Measurements from ENCODE around the gene KCTD12. TPM values are rescaled to one million over a fixed set of nuclear protein-coding genes. Genes with fewer than 3 reads are reported as not detected.

Gene KCTD12
- total RNA-seq, 1 donor from 2014 or later: 46.2 TPM

DNA sequence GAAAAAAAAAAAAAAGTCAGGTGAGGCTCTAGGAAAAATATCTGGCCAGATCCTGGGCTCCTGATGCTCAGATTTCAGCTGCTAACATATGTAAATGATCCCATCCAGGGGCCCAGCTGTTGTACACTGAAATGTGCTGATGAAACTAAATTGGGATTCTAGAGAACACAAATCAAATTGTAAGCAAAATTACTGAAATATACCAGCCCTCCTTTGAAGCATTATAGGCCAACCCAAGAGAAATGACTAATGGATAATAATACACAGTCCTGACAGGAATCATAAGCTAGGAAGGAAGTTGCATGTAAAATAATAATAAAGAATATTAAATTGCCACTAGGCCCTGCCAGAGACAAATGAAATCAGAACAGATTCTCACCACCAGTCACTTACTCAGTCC, 17.8 kb downstream of the KCTD12 start:
- Mint-ChIP-seq H3K9me3 (ENCODE audit: low read depth) (no peaks in the 10 kb centered on the region), H3K27ac (no peak overlapping the region), H3K4me3 (ENCODE audit: low read depth) (no peak overlapping the region), H3K36me3 (ENCODE audit: insufficient read depth) (no peaks in the 10 kb centered on the region), H3K4me1 (ENCODE audit: low read depth) (peaks cover 6% of the 10 kb centered on the region), H3K27me3 (peaks cover 11% of the 10 kb centered on the region)
- TF ChIP-seq CTCF (IDR thresholded peaks at IDR 0.05; ENCODE audit: unreplicated experiment): no peak
- DNase-seq (ENCODE audit: low spot score, unreplicated experiment): no peak

GRCh38 chr13:76865996-76866503, 20.2 kb downstream of the KCTD12 start:
- DNase-seq (ENCODE audit: low spot score, unreplicated experiment): no peak
- no peak overlapping the region for H3K27ac Mint-ChIP-seq
- no peak overlapping the region for H3K4me3 Mint-ChIP-seq (ENCODE audit: low read depth)
- TF ChIP-seq CTCF (IDR thresholded peaks at IDR 0.05; ENCODE audit: unreplicated experiment): no peak
- peaks cover 6% of the 10 kb centered on the region for H3K4me1 Mint-ChIP-seq (ENCODE audit: low read depth)
- no peaks in the 10 kb centered on the region for H3K9me3 Mint-ChIP-seq (ENCODE audit: low read depth)
- peaks cover 11% of the 10 kb centered on the region for H3K27me3 Mint-ChIP-seq
- no peaks in the 10 kb centered on the region for H3K36me3 Mint-ChIP-seq (ENCODE audit: insufficient read depth)

DNA sequence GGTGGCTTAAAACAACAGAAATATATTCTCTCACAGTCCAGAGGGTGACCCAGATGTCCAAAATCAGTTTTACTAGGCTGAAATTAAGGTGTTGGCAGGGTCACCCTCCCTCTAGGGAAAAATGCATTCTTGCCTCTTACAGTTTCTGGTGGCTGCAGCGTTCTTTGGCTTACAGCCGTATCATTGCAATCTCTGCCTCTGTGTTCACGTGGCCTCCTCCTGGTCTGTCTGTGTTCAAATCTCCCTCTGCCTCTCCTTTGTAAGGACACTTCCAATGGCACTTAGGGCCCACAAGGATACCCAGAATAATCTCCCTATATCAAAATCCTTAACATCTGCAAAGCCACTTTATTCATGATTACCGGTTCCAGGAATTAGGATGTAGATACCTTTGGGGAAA, 21.1 kb downstream of the KCTD12 start:
- Mint-ChIP-seq H3K27ac (no peak overlapping the region), H3K4me3 (ENCODE audit: low read depth) (no peak overlapping the region)
- DNase-seq (ENCODE audit: low spot score, unreplicated experiment): no peak

DNA sequence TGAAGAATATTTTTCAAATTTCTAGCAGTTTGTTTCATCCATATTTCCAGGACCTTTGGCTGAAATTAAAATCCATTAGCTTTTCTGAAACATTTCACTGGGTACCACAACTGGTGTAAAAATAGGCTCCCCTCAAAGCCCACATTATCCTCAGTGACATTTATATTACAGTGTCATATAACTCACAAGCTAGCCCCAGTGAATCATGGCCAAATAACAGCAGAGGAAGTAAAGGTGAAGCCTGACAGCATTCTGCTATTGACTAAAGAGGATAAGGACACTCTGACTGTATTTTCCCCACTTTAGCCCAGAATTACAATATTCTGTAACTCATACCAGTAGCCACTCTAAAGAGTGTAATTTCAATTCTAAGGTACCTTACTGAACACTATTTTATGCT, 21.9 kb downstream of the KCTD12 start:
- no peak for TF ChIP-seq CTCF (IDR thresholded peaks at IDR 0.05; ENCODE audit: unreplicated experiment)
- no peak for DNase-seq (ENCODE audit: low spot score, unreplicated experiment)
- Mint-ChIP-seq H3K4me1 (ENCODE audit: low read depth) (peaks cover 6% of the 10 kb centered on the region), H3K9me3 (ENCODE audit: low read depth) (no peaks in the 10 kb centered on the region), H3K36me3 (ENCODE audit: insufficient read depth) (no peaks in the 10 kb centered on the region), H3K27ac (no peak overlapping the region), H3K4me3 (ENCODE audit: low read depth) (no peak overlapping the region), H3K27me3 (peaks cover 5% of the 10 kb centered on the region)

More for the DNA sequence above, 21.1 kb downstream of the KCTD12 start:
- peaks cover 6% of the 10 kb centered on the region for H3K4me1 Mint-ChIP-seq (ENCODE audit: low read depth)
- H3K27me3 Mint-ChIP-seq: peaks cover 9% of the 10 kb centered on the region
- no peaks in the 10 kb centered on the region for H3K36me3 Mint-ChIP-seq (ENCODE audit: insufficient read depth)
- no peak for TF ChIP-seq CTCF (IDR thresholded peaks at IDR 0.05; ENCODE audit: unreplicated experiment)
- no peaks in the 10 kb centered on the region for H3K9me3 Mint-ChIP-seq (ENCODE audit: low read depth)

DNA sequence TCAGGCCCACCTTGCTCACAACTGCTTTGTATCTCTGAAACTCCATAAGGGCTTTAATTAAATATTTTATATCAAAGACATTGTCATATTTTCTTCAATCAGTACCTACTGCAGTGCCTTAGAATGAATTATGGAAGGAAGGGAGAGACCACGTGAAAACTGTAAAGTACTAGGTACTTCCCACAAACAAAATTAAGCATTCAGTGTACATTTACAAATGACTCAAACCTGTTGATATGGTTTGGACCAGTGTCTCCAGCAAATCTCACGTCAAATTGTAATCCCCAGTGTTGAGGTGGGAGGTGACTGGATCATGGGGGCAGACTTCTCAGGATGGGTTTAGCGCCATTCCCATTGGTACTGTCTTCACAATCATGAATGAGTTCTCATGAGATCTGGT, 23.2 kb downstream of the KCTD12 start:
- Mint-ChIP-seq H3K27me3 (peaks cover 5% of the 10 kb centered on the region), H3K36me3 (ENCODE audit: insufficient read depth) (no peaks in the 10 kb centered on the region), H3K4me3 (ENCODE audit: low read depth) (no peak overlapping the region), H3K4me1 (ENCODE audit: low read depth) (peaks cover 6% of the 10 kb centered on the region), H3K27ac (no peak overlapping the region), H3K9me3 (ENCODE audit: low read depth) (peaks cover under 1% of the 10 kb centered on the region)
- DNase-seq (ENCODE audit: low spot score, unreplicated experiment): no peak
- no peak for TF ChIP-seq CTCF (IDR thresholded peaks at IDR 0.05; ENCODE audit: unreplicated experiment)

Measured in progenitor cell of endocrine pancreas (in vitro differentiated cells).